ENCODE data around the gene KRT85.

DNA sequence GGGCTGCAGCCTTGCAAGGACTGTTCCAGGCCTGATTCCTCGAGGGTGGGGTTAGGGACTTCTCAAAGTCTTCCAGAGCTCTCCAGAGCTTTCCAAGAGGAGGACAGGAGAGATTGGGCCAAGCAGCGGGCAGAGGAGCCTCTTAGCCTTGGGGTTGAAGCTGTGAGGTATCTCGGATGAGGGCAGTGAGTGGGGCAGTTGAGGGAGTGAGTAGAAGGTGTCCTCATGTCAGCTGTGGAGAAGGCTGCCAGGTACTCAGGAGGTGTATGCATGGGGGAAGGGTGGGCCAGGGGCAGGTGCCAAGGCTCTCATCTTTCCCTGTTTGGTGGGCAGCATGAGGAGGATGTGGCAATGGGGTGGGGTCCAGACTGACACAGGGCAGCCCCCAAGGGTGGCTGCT lies 53.8 kb downstream of the KRT85 start:
- TF ChIP-seq POLR2A (IDR thresholded peaks at IDR 0.05; ENCODE audit: low read length) (no peak), RNF2 (IDR thresholded peaks at IDR 0.05; ENCODE audit: borderline replicate concordance, low read depth) (no peak), HOXA7 (CRISPR knock-in tag; IDR thresholded peaks at IDR 0.05) (no peak), ZFP36 (IDR thresholded peaks at IDR 0.05; ENCODE audit: borderline replicate concordance, partially characterized antibody) (no peak), JUNB (IDR thresholded peaks at IDR 0.05) (no peak), NPAS2 (CRISPR knock-in tag; IDR thresholded peaks at IDR 0.05; ENCODE audit: borderline replicate concordance) (no peak), EP300 (IDR thresholded peaks at IDR 0.05) (no peak), TP53 (CRISPR knock-in tag; IDR thresholded peaks at IDR 0.05) (no peak), KDM1A (IDR thresholded peaks at IDR 0.05; ENCODE audit: low read depth) (no peak), RAD21 (conservative IDR thresholded peaks at IDR 0.05 in 1 of 2, IDR thresholded peaks at IDR 0.05 in 1 of 2) (no peak), SMC3 (IDR thresholded peaks at IDR 0.05) (no peak)
- TF ChIP-seq, protein P1, sequence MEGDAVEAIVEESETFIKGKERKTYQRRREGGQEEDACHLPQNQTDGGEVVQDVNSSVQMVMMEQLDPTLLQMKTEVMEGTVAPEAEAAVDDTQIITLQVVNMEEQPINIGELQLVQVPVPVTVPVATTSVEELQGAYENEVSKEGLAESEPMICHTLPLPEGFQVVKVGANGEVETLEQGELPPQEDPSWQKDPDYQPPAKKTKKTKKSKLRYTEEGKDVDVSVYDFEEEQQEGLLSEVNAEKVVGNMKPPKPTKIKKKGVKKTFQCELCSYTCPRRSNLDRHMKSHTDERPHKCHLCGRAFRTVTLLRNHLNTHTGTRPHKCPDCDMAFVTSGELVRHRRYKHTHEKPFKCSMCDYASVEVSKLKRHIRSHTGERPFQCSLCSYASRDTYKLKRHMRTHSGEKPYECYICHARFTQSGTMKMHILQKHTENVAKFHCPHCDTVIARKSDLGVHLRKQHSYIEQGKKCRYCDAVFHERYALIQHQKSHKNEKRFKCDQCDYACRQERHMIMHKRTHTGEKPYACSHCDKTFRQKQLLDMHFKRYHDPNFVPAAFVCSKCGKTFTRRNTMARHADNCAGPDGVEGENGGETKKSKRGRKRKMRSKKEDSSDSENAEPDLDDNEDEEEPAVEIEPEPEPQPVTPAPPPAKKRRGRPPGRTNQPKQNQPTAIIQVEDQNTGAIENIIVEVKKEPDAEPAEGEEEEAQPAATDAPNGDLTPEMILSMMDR (IDR thresholded peaks at IDR 0.05), result no peak
- TF ChIP-seq, protein P2, sequence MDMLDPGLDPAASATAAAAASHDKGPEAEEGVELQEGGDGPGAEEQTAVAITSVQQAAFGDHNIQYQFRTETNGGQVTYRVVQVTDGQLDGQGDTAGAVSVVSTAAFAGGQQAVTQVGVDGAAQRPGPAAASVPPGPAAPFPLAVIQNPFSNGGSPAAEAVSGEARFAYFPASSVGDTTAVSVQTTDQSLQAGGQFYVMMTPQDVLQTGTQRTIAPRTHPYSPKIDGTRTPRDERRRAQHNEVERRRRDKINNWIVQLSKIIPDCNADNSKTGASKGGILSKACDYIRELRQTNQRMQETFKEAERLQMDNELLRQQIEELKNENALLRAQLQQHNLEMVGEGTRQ (IDR thresholded peaks at IDR 0.05), result no peak
- TF ChIP-seq, protein P3, sequence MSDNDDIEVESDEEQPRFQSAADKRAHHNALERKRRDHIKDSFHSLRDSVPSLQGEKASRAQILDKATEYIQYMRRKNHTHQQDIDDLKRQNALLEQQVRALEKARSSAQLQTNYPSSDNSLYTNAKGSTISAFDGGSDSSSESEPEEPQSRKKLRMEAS (IDR thresholded peaks at IDR 0.05), result no peak
